Osteoblast (primary cell): ENCODE data around the gene VAV2. TPM values are rescaled to one million over a fixed set of nuclear protein-coding genes. Genes with fewer than 3 reads are reported as not detected.
A peak's percentile ranks its signal among the peaks of the same experiment; 100 is the strongest.

Experiments
- DNase-seq: peaks from one replicate; pipeline ENCODE4 v3.0.0; 2011; ENCODE audit warnings: low spot score, mixed read lengths; ENCODE audit not compliant: insufficient read length; ENCODE audit errors: missing footprints
- H2AFZ ChIP-seq: 2 replicates; pipeline ENCODE4 v1.6.0; 2011; ENCODE audit warnings: mild to moderate bottlenecking, low read length
- H3K27ac ChIP-seq: 2 replicates; pipeline ENCODE4 v1.5.1; 2011; ENCODE audit warnings: mild to moderate bottlenecking, low read depth, low read length, moderate library complexity
- H3K27me3 ChIP-seq: 2 replicates; pipeline ENCODE4 v1.6.0; 2012; ENCODE audit warnings: mild to moderate bottlenecking, control low read depth, inconsistent platforms, low read length, moderate library complexity; ENCODE audit not compliant: insufficient read depth
- H3K36me3 ChIP-seq: 2 replicates; pipeline ENCODE4 v1.5.1; 2011; ENCODE audit warnings: mild to moderate bottlenecking, low read length, control low read depth, moderate library complexity; ENCODE audit not compliant: insufficient read depth
- H3K4me1 ChIP-seq: 2 replicates; pipeline ENCODE4 v1.5.1; 2011; ENCODE audit warnings: mild to moderate bottlenecking, low read length, control low read depth, moderate library complexity; ENCODE audit not compliant: insufficient read depth
- H3K4me2 ChIP-seq: 2 replicates; pipeline ENCODE4 v1.6.0; 2011; ENCODE audit warnings: mild to moderate bottlenecking, low read length; ENCODE audit not compliant: insufficient read depth
- H3K4me3 ChIP-seq: fragments of 200-600 bp; sonication (generic); 3 replicates; pipeline ENCODE4 v1.5.1; 2012; ENCODE audit warnings: mild to moderate bottlenecking, low read length, inconsistent platforms; ENCODE audit not compliant: insufficient read depth
- H3K79me2 ChIP-seq: 2 replicates; pipeline ENCODE4 v1.6.0; 2012; ENCODE audit warnings: mild to moderate bottlenecking, low read length, control low read depth, inconsistent platforms; ENCODE audit not compliant: insufficient read depth
- H3K9me3 ChIP-seq: 2 replicates; pipeline ENCODE4 v1.5.1; 2011; ENCODE audit warnings: low read depth, low read length, control low read depth
- H4K20me1 ChIP-seq: 2 replicates; pipeline ENCODE4 v1.6.0; 2012; ENCODE audit warnings: mild to moderate bottlenecking, low read length, control low read depth; ENCODE audit not compliant: insufficient read depth
- total RNA-seq: library from RNA; depleted of rRNA; stranded (reverse); fragments of >200 nt; gene quantifications from 2 replicates; pipeline ENCODE4 v1.2.3, GENCODE V29; 2012
- TF ChIP-seq, protein P1 (sequence below): IDR thresholded peaks from 2 replicates; pipeline ENCODE4 v1.5.1; 2011; ENCODE audit warnings: mild to moderate bottlenecking, low read depth, low read length, moderate library complexity; ENCODE audit errors: extremely low read depth

The VAV2 gene
- total RNA-seq, 1 donor = 8.0 TPM

DNA sequence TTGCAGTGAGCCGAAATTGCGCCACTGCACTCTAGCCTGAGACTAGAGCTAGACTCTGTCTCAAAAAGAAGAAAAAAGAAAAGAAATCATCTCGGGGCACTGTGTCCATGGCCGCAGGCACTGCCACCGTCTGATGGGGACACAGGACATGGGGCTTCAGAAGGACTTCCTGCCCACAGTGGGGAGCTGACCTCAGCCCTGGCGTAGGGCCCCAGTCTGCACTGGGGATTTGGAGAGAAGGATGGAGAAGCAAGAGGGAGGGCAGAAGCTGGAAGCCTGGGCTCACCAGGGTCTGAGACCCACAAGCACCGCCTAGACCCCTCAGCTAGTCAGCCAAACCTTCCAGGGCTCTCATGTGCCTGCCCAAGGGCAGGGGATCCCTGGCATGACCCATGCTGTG, 249.9 kb downstream of the VAV2 start:
- Histone ChIP-seq H3K9me3 (no peaks in the 10 kb centered on the region), H3K4me2 (no peak overlapping the region), H3K36me3 (no peaks in the 10 kb centered on the region), H3K27me3 (peaks cover 16% of the 10 kb centered on the region), H2AFZ (no peak overlapping the region), H3K4me3 (no peak overlapping the region), H3K27ac (no peak overlapping the region), H3K79me2 (no peaks in the 10 kb centered on the region), H4K20me1 (no peaks in the 10 kb centered on the region), H3K4me1 (peaks cover 9% of the 10 kb centered on the region)
- TF ChIP-seq, protein P1, sequence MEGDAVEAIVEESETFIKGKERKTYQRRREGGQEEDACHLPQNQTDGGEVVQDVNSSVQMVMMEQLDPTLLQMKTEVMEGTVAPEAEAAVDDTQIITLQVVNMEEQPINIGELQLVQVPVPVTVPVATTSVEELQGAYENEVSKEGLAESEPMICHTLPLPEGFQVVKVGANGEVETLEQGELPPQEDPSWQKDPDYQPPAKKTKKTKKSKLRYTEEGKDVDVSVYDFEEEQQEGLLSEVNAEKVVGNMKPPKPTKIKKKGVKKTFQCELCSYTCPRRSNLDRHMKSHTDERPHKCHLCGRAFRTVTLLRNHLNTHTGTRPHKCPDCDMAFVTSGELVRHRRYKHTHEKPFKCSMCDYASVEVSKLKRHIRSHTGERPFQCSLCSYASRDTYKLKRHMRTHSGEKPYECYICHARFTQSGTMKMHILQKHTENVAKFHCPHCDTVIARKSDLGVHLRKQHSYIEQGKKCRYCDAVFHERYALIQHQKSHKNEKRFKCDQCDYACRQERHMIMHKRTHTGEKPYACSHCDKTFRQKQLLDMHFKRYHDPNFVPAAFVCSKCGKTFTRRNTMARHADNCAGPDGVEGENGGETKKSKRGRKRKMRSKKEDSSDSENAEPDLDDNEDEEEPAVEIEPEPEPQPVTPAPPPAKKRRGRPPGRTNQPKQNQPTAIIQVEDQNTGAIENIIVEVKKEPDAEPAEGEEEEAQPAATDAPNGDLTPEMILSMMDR = no peak
- DNase-seq = no peak

DNA sequence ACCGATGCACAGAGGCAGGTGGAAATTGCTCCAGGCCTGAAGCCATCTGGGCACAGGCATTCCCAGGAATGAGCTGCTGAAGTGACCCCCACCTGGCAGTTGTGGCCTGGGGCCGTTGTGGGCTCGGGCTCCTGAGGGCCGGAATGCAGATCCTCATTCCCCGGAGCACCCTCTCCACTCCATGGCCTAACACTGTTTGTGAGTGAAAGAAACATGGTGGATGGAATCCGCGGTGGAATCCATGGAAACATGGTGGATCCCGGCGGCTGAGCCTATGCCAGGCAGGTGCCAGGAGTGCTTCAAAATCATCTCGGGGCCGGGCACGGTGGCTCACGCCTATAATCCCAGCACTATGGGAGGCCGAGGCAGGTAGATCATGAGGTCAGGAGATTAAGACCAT, 250.4 kb downstream of the VAV2 start:
- H3K27me3 ChIP-seq = peaks cover 12% of the 10 kb centered on the region
- no peaks in the 10 kb centered on the region for H3K9me3 ChIP-seq
- H3K4me3 ChIP-seq = no peak overlapping the region
- H3K4me1 ChIP-seq = peaks cover 10% of the 10 kb centered on the region
- DNase-seq = no peak
- TF ChIP-seq, protein P1 = no peak
- no peaks in the 10 kb centered on the region for H3K36me3 ChIP-seq
- H3K79me2 ChIP-seq = no peaks in the 10 kb centered on the region
- H2AFZ ChIP-seq = no peak overlapping the region
- no peaks in the 10 kb centered on the region for H4K20me1 ChIP-seq
- no peak overlapping the region for H3K27ac ChIP-seq
- no peak overlapping the region for H3K4me2 ChIP-seq

DNA sequence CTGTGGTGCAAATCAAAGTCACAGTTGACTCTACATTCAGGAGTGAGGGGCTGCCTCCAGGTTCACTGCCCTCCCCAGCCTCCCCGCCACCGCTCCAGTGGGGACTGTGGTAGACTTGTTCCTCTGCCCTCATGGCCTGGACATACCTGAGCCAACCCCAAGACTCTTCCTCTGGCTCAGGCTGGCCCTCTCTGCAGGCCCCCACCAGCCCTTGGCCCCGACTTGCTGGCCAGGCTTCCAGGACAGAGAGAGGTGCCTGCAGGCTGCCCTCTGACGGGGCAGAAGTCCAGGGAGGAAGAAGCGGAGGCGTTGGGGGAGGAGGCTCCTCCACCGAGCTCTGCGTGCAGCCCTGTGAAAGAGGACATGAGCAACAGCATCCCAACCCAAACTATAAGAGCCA, 251.2 kb downstream of the VAV2 start:
- peaks cover 6% of the 10 kb centered on the region for H3K27me3 ChIP-seq

DNA sequence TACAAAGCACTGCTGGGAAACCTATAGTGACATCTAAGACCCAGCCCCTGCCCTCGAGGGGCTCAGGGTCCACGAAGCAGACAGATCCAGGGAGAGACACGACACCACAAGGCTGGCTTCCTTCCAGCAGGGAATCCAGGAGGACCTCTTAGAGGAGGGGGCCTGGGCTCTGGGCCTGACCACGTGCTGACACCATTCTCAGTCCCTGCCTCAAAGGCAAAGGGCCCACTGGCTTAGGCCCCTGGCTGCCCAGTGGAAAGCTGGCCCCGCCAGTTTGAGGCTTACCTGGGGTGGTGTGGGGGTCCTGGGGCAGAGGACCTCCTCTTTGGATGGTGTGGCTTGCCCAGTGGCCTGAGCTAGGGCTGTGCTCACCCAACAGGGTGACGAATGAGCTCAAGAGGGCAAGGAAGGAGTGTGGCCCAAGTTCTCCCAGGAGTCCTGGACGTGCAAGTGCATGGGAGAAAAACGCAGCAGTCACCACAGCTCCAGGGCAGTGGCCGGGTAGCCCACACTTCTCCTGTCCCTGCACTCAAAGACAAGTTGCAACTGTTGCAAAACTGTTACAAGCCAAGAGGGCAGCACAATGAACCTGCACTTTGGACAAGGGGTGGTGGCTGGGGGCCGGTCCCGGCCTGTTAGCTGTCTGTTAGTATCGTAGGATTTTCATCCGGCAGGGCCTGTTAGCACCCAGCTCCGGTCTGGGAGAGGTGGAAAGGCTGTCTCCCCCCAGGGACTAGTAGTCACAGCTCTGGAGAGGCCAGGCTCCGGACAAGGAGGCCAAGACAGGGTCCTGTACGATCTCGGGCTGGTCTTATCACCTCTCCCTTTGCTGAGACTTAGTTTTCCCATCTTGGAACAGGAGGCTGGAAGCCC, 252.5 kb downstream of the VAV2 start:
- H3K27me3 ChIP-seq = peaks cover 6% of the 10 kb centered on the region
- no peaks in the 10 kb centered on the region for H3K79me2 ChIP-seq
- peaks cover 10% of the 10 kb centered on the region for H3K4me1 ChIP-seq
- peak; percentile 50 for DNase-seq
- no peaks in the 10 kb centered on the region for H3K36me3 ChIP-seq
- no peaks in the 10 kb centered on the region for H4K20me1 ChIP-seq
- no peak overlapping the region for H3K27ac ChIP-seq
- H3K4me2 ChIP-seq = no peak overlapping the region
- TF ChIP-seq, protein P1 = no peak
- H3K4me3 ChIP-seq = no peak overlapping the region
- no peaks in the 10 kb centered on the region for H3K9me3 ChIP-seq
- no peak overlapping the region for H2AFZ ChIP-seq

More for the DNA sequence above, 251.2 kb downstream of the VAV2 start:
- TF ChIP-seq, protein P1 = no peak
- Histone ChIP-seq H3K79me2 (no peaks in the 10 kb centered on the region), H3K27ac (no peak overlapping the region), H3K4me3 (no peak overlapping the region), H4K20me1 (no peaks in the 10 kb centered on the region), H2AFZ (no peak overlapping the region), H3K4me1 (peaks cover 10% of the 10 kb centered on the region), H3K4me2 (no peak overlapping the region), H3K9me3 (no peaks in the 10 kb centered on the region), H3K36me3 (no peaks in the 10 kb centered on the region)
- peak; percentile 76 for DNase-seq
